Kidney epithelial cell (primary cell): ENCODE measurements around the gene PIK3R3. TPM values are rescaled to one million over a fixed set of nuclear protein-coding genes. Genes with fewer than 3 reads are reported as not detected.

Experiments used
- DNase-seq: peaks from one replicate; pipeline ENCODE4 v3.0.0-alpha.2; 2010; ENCODE audit warnings: low read depth
- H3K27me3 ChIP-seq: 2 replicates; pipeline ENCODE4 v1.6.0; 2011; ENCODE audit warnings: low read length; ENCODE audit not compliant: control insufficient read depth, insufficient read depth
- H3K36me3 ChIP-seq: 2 replicates; pipeline ENCODE4 v1.5.1; 2011; ENCODE audit warnings: low read length; ENCODE audit not compliant: control insufficient read depth, insufficient read depth
- H3K4me3 ChIP-seq: 2 replicates; pipeline ENCODE4 v1.5.1; 2011; ENCODE audit warnings: low read depth, mild to moderate bottlenecking, control low read depth, low read length
- CTCF ChIP-seq: IDR thresholded peaks from 2 replicates; pipeline ENCODE4 v1.5.1; 2011; ENCODE audit warnings: mild to moderate bottlenecking, moderate library complexity, low read length, control low read depth, inconsistent platforms; ENCODE audit not compliant: insufficient read depth, poor library complexity, severe bottlenecking
- total RNA-seq: library from RNA; depleted of rRNA; stranded (reverse); fragments of >200 nt; gene quantifications from 2 replicates; pipeline ENCODE4 v1.2.3, GENCODE V29; 2015

PIK3R3 gene
- total RNA-seq, 1 donor from 2014 or later, result 7.4 TPM

GRCh38 chr1:46133181-46133658, 791 bp upstream of the PIK3R3 start:
- no peak for DNase-seq
- H3K4me3 ChIP-seq, result peak overlapping the region; percentile 75
- H3K36me3 ChIP-seq, result no peaks in the 10 kb centered on the region
- no peaks in the 10 kb centered on the region for H3K27me3 ChIP-seq
- no peak for TF ChIP-seq CTCF

- Histone ChIP-seq H3K27me3 (no peaks in the 10 kb centered on the region), H3K36me3 (no peaks in the 10 kb centered on the region), H3K4me3 (peak overlapping the region; percentile 61)
- no peak for TF ChIP-seq CTCF
- DNase-seq, result no peak
These were observed 509 bp downstream of the PIK3R3 start for GRCh38 chr1:46131712-46132528.

- H3K27me3 ChIP-seq, result no peaks in the 10 kb centered on the region
- TF ChIP-seq CTCF, result no peak
- H3K4me3 ChIP-seq, result peak overlapping the region; percentile 61
- no peak for DNase-seq
- no peaks in the 10 kb centered on the region for H3K36me3 ChIP-seq
These were observed 1.3 kb downstream of the PIK3R3 start for GRCh38 chr1:46131093-46131492.

- Histone ChIP-seq H3K27me3 (no peaks in the 10 kb centered on the region), H3K36me3 (no peaks in the 10 kb centered on the region), H3K4me3 (peak overlapping the region; percentile 61)
- no peak for DNase-seq
- no peak for TF ChIP-seq CTCF
These were observed 1.8 kb downstream of the PIK3R3 start for GRCh38 chr1:46130606-46131005.

- no peaks in the 10 kb centered on the region for H3K27me3 ChIP-seq
- no peak for DNase-seq
- no peaks in the 10 kb centered on the region for H3K36me3 ChIP-seq
- peak overlapping the region; percentile 61 for H3K4me3 ChIP-seq
- TF ChIP-seq CTCF, result peak; percentile 2
These were observed 2.3 kb downstream of the PIK3R3 start for GRCh38 chr1:46130121-46130520.

- no peak for DNase-seq
- H3K27me3 ChIP-seq, result no peaks in the 10 kb centered on the region
- H3K36me3 ChIP-seq, result no peaks in the 10 kb centered on the region
- TF ChIP-seq CTCF, result no peak
- H3K4me3 ChIP-seq, result no peak overlapping the region
These were observed 4.1 kb downstream of the PIK3R3 start for GRCh38 chr1:46128344-46128743.
